NCI-H2081 (cell line): ENCODE results near the gene PDCD11.
"Not testable (repeated sequence)": the region's sequence is repeated elsewhere in the genome, so short reads cannot be mapped to it uniquely, and the experiment has no call there.

Experiments
- DNase-seq, 2 experiments: peaks; one replicate each; lab custom pipeline; 2025; lab: John Stamatoyannopoulos, UW

The PDCD11 gene, protein sequence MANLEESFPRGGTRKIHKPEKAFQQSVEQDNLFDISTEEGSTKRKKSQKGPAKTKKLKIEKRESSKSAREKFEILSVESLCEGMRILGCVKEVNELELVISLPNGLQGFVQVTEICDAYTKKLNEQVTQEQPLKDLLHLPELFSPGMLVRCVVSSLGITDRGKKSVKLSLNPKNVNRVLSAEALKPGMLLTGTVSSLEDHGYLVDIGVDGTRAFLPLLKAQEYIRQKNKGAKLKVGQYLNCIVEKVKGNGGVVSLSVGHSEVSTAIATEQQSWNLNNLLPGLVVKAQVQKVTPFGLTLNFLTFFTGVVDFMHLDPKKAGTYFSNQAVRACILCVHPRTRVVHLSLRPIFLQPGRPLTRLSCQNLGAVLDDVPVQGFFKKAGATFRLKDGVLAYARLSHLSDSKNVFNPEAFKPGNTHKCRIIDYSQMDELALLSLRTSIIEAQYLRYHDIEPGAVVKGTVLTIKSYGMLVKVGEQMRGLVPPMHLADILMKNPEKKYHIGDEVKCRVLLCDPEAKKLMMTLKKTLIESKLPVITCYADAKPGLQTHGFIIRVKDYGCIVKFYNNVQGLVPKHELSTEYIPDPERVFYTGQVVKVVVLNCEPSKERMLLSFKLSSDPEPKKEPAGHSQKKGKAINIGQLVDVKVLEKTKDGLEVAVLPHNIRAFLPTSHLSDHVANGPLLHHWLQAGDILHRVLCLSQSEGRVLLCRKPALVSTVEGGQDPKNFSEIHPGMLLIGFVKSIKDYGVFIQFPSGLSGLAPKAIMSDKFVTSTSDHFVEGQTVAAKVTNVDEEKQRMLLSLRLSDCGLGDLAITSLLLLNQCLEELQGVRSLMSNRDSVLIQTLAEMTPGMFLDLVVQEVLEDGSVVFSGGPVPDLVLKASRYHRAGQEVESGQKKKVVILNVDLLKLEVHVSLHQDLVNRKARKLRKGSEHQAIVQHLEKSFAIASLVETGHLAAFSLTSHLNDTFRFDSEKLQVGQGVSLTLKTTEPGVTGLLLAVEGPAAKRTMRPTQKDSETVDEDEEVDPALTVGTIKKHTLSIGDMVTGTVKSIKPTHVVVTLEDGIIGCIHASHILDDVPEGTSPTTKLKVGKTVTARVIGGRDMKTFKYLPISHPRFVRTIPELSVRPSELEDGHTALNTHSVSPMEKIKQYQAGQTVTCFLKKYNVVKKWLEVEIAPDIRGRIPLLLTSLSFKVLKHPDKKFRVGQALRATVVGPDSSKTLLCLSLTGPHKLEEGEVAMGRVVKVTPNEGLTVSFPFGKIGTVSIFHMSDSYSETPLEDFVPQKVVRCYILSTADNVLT (N-terminal part only)

GRCh38 chr10:103396067-103396788 lies at the start of gene PDCD11, which contains the start of gene ATP5MK:
PDCD11 (plus strand) TSS chr10:103396626; CDS start chr10:103398427, 1,801 bp downstream.
ATP5MK (minus strand) TSS chr10:103396475; CDS start chr10:103392457, 4,018 bp downstream.
- peak; percentile 90 to 97 for DNase-seq

DNA sequence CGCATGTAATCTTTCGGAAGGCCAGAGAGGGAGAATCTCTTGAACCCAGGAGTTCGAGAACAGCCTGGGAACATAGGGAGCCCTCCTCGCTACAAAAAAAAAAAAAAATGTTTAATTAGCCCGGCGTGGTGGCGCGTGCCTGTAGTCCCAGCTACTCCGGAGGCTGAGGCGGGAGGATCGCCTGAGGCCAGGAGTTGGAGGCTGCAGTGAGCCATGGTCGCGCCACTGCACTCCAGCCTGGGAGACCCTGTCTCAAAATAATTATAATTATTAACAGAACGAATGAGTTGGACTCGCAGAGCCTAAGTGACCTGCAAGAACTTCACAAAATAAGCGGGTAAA lies 46.3 kb upstream of the PDCD11 start:
- no peak for DNase-seq

- peak; percentile 72 to 77 for DNase-seq
Observed at GRCh38 chr10:103350517-103351260, 45.7 kb upstream of the PDCD11 start, which contains the start of gene PCGF6. PCGF6 (minus strand) TSS chr10:103351140; CDS start chr10:103351066, 74 bp downstream.

DNA sequence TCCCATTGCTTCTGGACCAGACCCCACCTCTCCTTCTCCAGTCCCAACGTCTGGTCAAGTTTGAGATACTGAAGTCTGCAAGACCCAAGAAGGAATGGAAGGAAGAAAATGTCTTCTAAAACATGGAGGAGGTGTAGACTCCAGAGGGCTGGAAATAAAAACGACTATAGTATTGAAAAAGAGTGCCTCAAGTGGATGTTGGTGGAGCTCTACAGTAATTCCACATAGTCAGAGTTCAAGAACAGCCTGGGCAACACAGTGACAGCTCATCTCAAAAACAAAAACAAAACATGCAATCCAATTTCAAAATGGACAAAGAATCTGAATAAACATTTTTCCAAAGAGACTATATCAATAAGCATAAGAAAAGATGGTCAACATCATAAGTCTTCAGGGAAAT lies 43.1 kb upstream of the PDCD11 start:
- no peak for DNase-seq

DNA sequence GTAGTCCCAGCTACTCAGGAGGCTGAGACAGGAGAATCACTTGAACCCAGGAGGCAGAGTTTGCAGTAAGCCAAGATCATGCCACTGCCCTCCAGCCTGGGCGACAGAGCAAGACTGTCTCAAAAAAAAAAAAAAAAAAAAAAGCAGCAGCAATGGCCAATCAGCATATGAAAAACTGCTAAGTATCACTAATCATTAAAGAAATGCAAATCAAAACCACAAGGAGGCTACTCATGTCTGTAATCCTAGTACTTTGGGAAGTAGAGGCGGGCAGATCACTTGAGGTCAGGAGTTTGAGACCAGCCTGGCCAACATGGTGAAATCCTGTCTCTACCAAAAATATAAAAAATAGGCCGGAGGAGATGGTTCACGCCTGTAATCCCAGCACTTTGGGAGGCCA lies 41.9 kb upstream of the PDCD11 start:
- DNase-seq: not testable (repeated sequence)

- DNase-seq: no peak
Observed at GRCh38 chr10:103355906-103356599, 40.4 kb upstream of the PDCD11 start.

DNA sequence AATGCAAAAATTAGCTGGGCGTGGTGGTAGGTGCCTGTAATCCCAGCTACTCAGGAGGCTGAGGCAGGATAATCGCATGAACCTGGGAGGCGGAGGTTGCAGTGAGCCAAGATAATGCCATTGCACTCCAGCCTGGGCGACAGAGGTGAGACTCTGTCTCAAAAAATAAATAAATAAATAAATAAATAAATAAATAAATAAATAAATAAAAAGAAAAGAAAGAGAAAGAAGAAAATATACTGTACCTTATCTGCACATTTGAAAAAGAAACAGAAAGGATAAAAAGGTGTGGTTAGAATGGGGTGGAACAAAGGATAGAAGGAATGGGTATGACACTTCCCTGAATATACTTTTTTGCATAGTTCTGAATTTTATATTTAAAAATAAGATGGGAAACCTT lies 36.9 kb upstream of the PDCD11 start:
- not testable (repeated sequence) for DNase-seq

DNA sequence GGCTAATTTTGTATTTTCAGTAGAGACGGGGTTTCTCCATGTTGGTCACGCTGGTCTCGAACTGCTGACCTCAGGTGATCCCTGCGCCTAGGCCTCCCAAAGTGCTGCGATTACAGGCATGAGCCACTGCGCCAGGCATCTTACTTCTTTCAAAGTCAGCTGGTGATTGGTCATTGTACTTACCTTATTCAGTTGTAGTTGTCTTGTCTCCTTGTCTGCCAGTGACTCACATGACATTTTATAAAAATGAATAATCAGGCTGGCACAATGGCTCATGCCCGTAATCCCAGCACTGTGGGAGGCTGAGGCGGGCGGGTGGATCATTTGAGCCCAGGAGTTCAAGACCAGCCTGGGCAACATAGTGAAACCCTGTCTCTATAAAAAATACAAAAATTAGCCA lies 35.6 kb upstream of the PDCD11 start:
- not testable (repeated sequence) for DNase-seq

GRCh38 chr10:103367379-103367781 lies 29.0 kb upstream of the PDCD11 start:
- DNase-seq: no peak

GRCh38 chr10:103367782-103368518 lies 28.5 kb upstream of the PDCD11 start, which contains the start of gene TAF5:
TAF5 (plus strand) TSS chr10:103367976; CDS start chr10:103367990, 14 bp downstream.
- peak; percentile 87 to 92 for DNase-seq

GRCh38 chr10:103373544-103373943 lies 22.9 kb upstream of the PDCD11 start:
- DNase-seq: no peak

DNA sequence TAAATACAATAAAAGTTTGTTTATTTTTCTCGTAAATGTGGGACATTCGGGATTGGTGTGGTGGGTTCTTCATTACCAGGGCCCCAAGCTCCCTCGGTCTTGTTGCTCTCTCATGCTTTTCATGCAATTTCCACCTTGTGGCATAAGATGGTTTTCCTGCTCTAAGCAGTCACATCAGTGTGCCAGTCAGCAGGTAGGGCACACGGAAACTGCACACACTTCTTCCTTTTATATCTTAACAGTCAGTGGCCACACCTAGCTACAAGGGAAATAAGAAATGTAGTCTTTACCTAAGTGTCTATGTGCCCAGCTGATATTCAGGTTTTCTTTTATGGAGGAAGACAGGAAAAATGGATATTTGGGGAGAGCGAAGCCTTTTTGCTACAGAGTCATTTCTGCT lies 22.2 kb upstream of the PDCD11 start:
- no peak for DNase-seq

GRCh38 chr10:103382769-103383168 lies 13.7 kb upstream of the PDCD11 start:
- DNase-seq: no peak

DNA sequence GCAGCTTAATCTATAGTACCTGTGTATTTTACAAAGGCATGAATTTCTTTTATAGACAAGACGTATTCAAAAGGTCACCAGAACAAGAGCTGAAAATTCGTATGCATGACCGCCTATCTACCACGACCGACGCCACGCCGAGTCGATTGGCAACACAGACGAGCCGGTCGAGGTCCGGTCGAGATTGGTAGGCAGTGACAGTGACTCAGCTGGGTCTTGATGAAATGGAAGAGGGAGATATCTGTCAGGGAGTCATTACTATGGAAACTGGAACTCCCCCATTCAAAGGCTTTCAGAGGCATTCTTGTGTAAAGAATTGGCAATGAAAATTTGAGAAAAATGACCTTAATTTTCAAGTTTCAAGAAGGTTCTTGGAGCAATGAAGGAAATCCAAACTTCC lies 2.2 kb upstream of the PDCD11 start:
- DNase-seq: no peak

GRCh38 chr10:103395754-103396066 lies 716 bp upstream of the PDCD11 start:
- DNase-seq: no peak

DNA sequence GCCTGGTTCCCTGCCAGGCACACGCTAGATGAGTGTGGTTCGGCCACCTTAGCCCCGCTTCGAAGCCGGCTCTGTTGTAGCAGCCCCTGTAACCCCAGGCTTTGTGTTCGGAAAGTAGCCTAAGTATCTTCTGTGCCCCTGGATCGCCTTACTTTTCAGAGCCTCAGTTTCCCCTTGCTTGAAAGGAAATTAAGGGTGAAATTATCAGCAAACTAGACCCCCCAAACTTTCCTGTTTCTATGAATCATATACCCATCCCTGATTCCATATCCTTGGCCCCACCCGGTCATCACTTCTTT lies 312 bp downstream of the PDCD11 start:
- no peak for DNase-seq

- no peak for DNase-seq
Observed at GRCh38 chr10:103397191-103397825, 882 bp downstream of the PDCD11 start.

DNA sequence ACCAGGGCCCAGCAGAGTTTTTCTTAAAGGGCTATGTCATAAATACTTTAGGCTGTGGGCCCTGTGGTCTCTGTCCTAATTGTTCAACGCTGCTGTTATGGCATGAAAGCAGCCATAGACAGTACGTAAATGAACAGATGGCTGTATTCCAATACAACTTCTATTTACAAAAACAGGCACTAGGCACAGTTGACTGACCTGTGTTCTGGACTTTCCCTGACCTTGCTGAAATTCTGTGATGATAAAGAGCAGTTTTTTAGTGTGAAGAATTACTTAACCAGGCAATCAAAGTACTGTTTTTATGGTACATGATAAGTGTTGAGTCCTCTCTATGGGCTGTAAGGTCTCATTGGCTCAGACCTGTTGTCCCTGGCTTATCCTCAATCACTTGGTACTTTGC lies 17.1 kb downstream of the PDCD11 start:
- no peak for DNase-seq

DNA sequence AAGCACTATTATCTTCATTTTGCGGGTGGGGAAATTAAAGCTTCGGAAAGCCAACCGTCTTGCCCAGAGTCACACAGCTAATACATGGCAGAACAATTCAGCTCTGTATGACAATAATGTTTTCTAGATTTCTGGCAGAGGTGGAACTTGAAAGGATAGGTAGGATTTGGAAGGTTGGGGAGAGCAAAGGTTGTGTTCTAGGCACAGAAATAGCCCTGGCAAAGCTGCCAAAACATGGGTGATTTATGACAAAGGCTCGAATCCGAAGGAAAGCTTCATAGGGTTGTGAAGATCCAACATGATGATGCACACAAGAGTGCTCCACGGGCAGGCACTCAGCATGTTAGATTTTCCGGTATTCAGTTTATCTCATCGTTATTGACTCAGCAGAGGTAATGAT lies 19.2 kb downstream of the PDCD11 start:
- DNase-seq: no peak
